GM10248 (cell line): Measurements from ENCODE around the gene SAMD4B.

Experiments
- CTCF ChIA-PET: fragments of 300-600 bp; sonication (Branson Sonifier 250); formaldehyde crosslinking; extraction: SDS; loops from one replicate; lab custom pipeline; 2021; ENCODE audit warnings: antibody characterized with exemption; lab: Yijun Ruan, JAX
- POLR2A ChIA-PET: fragments of 350-650 bp; sonication (Branson Sonifier 250); formaldehyde crosslinking; extraction: SDS; loops from one replicate; lab custom pipeline; 2020; ENCODE audit warnings: antibody characterized with exemption; lab: Yijun Ruan, JAX
- DNase-seq: peaks from one replicate; pipeline ENCODE4 v3.0.0; 2012; ENCODE audit errors: extremely low spot score
- CTCF ChIP-seq: IDR thresholded peaks from 2 replicates; pipeline ENCODE4 v1.5.1; 2012; ENCODE audit warnings: mild to moderate bottlenecking, low read depth; ENCODE audit errors: extremely low read depth, missing control alignments, control extremely low read depth

The SAMD4B gene

GRCh38 chr19:39407410-39407659 lies 65.1 kb downstream of the SAMD4B start:
- TF ChIP-seq CTCF, result no peak
- ChIA-PET POLR2A (interaction anchor here (0.7 to 3.8 kb wide), 7 partner anchors 9 to 77 kb away, joined by 3 to 49 read pairs (median 6); partner anchors contain the start of genes MED29, PAF1 and RPS16), CTCF (interaction anchor here (3.9 kb wide), 1 partner anchor 10 kb away, joined by 41 read pairs; no protein-coding TSS in a partner anchor)
- DNase-seq, result no peak

- POLR2A ChIA-PET, result interaction anchor here (0.7 to 3.8 kb wide), 8 partner anchors 8 to 78 kb away, joined by 3 to 49 read pairs (median 5); partner anchors contain the start of genes MED29, PAF1 and RPS16
- no peak for DNase-seq
Measured at GRCh38 chr19:39407660-39408391, 65.6 kb downstream of the SAMD4B start.

GRCh38 chr19:39408392-39409207 lies 66.4 kb downstream of the SAMD4B start:
- POLR2A ChIA-PET, result interaction anchor here (0.6 to 3.8 kb wide), 11 partner anchors 9 to 396 kb away, joined by 3 to 49 read pairs (median 5); partner anchors contain the start of genes MED29, PAF1 and RPS16
- no peak for TF ChIP-seq CTCF
- CTCF ChIA-PET, result interaction anchor here (1.2 to 3.9 kb wide), 2 partner anchors 11 to 18 kb away, joined by 5 to 41 read pairs; partner anchors contain the start of genes MED29 and PAF1
- no peak for DNase-seq

More at GRCh38 chr19:39407660-39408391, 65.6 kb downstream of the SAMD4B start:
- CTCF ChIA-PET, result interaction anchor here (3.9 kb wide), 1 partner anchor 10 kb away, joined by 41 read pairs; no protein-coding TSS in a partner anchor
- TF ChIP-seq CTCF, result no peak

GRCh38 chr19:39409208-39410016 lies 67.2 kb downstream of the SAMD4B start:
- TF ChIP-seq CTCF, result no peak
- no peak for DNase-seq
- ChIA-PET POLR2A (interaction anchor here (0.6 to 3.8 kb wide), 9 partner anchors 12 to 395 kb away, joined by 3 to 49 read pairs (median 4); partner anchors contain the start of genes MED29, PAF1 and RPS16), CTCF (interaction anchor here (1.2 to 3.9 kb wide), 2 partner anchors 12 to 19 kb away, joined by 5 to 41 read pairs; partner anchors contain the start of genes MED29 and PAF1)

GRCh38 chr19:39410017-39410830 lies 68.0 kb downstream of the SAMD4B start:
- TF ChIP-seq CTCF, result no peak
- ChIA-PET POLR2A (interaction anchor here (1.3 to 2.7 kb wide), 2 partner anchors 19 to 26 kb away, joined by 4 to 15 read pairs; partner anchors contain the start of genes MED29, PAF1 and RPS16), CTCF (no interaction called here)
- DNase-seq, result peak; percentile 70
